Right lobe of liver (tissue), 6 donors: ENCODE measurements around the gene ZFPM1. TPM values are rescaled to one million over a fixed set of nuclear protein-coding genes. Genes with fewer than 3 reads are reported as not detected.

Source experiments
- ATAC-seq, 4 donors: fragments of 200-7000 bp; cut with Tn5 transposase; one replicate each; pipeline ENCODE4 v1.9.1; 2020; ENCODE audit warnings: mild to moderate bottlenecking in 4 of 4, moderate library complexity in 4 of 4
- DNase-seq, 3 donors: peaks; one replicate each; pipeline ENCODE4 v3.0.0-alpha.2; 2020
- H3K27ac ChIP-seq, 3 donors: fragments of 200-600 bp; one replicate each; pipeline ENCODE4 v1.8.0; 2022
- H3K27me3 ChIP-seq, 2 donors: fragments of 200-600 bp; one replicate each; pipeline ENCODE4 v1.8.0; 2022
- H3K36me3 ChIP-seq, 4 donors: fragments of 200-600 bp; sonication (generic) in 1 of 4; one replicate each; pipeline versions ENCODE4 v1.5.1 to v1.8.0; 2017 to 2022; ENCODE audit warnings: control low read depth in 1 of 4
- H3K4me1 ChIP-seq, 4 donors: fragments of 200-600 bp; sonication (generic) in 1 of 4; one replicate each; pipeline versions ENCODE4 v1.5.1 to v1.8.0; 2017 to 2022; ENCODE audit warnings: control low read depth in 1 of 4
- H3K4me3 ChIP-seq, 3 donors: fragments of 200-600 bp; one replicate each; pipeline ENCODE4 v1.8.0; 2022
- H3K9me3 ChIP-seq, 4 donors: fragments of 200-600 bp; sonication (generic) in 1 of 4; one replicate each; pipeline versions ENCODE4 v1.5.1 to v1.8.0; 2017 to 2022; ENCODE audit warnings: control low read depth in 1 of 4
- POLR2A ChIP-seq: fragments of 450-650 bp; IDR thresholded peaks from one replicate; pipeline ENCODE4 v1.6.1; 2017; ENCODE audit warnings: antibody characterized with exemption, mild to moderate bottlenecking
- WGBS: methylation state at CpG from one replicate; pipeline ENCODE4 v1.1.6; 2018; ENCODE audit warnings: low coverage, low lambda C conversion rate; ENCODE audit not compliant: insufficient coverage; ENCODE audit errors: missing lambda C conversion rate; 5-methylcytosine and 5-hydroxymethylcytosine counted together
- intact Hi-C, 2 donors: fragments of 100-400 bp; cut with DNase I; formaldehyde crosslinking; loops; one replicate each; pipeline versions ENCODE4 v1.11.2 to v1.14.1; 2022
- total RNA-seq, 6 experiments: library from RNA; depleted of rRNA in 2 of 6; stranded (reverse); fragments of >200 nt in 2 of 6; fragmentation: NEBNext Ultra II Directional in 3 of 6; extraction: Animal tissue kit (Norgen Biotek cat#: 25700) in 3 of 6; gene quantifications; one replicate each; pipeline versions ENCODE4 v1.1.0 to v1.2.4, GENCODE V29; 2016 to 2023
- TF ChIP-seq, protein P1 (sequence below), 4 donors: fragments of 200-600 bp in 3 of 4; fragments of 450-650 bp in 1 of 4; IDR thresholded peaks; one replicate each; pipeline versions ENCODE4 v1.5.1 to v1.8.0; 2016 to 2022; ENCODE audit warnings: antibody characterized with exemption in 4 of 4, mild to moderate bottlenecking in 2 of 4
- donor health status: DM: no; HTN: yes; CAD: no.
- donor health status: DM: no; HTN: no; CAD: no.
- donor health status: DM: no; HTN: no; CAD: no.
- donor health status: DM: no; HTN: yes; CAD: no.
- donor health status: DM: no; HTN: yes; CAD: no.

ZFPM1 gene
- total RNA-seq, 6 experiments from 2014 or later, result 3.8 to 15.5 (median 8.3) TPM

DNA sequence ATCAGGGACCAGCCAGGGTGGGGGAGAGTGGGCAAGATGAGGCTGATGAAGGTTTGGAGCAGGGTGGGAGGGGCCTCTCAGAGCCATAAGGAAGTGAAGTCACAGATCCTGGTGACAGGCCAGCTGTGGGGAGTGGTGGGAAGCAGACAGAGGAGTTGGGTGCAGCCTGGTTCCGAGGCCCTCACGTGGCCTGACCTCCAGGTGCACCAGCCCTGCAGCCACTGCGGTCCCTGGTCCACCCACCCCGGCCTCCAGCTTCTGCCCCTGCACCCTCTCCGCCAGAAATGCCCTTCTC is 3.9 kb upstream of the ZFPM1 start:
- intact Hi-C loops, result no loop called here

DNA sequence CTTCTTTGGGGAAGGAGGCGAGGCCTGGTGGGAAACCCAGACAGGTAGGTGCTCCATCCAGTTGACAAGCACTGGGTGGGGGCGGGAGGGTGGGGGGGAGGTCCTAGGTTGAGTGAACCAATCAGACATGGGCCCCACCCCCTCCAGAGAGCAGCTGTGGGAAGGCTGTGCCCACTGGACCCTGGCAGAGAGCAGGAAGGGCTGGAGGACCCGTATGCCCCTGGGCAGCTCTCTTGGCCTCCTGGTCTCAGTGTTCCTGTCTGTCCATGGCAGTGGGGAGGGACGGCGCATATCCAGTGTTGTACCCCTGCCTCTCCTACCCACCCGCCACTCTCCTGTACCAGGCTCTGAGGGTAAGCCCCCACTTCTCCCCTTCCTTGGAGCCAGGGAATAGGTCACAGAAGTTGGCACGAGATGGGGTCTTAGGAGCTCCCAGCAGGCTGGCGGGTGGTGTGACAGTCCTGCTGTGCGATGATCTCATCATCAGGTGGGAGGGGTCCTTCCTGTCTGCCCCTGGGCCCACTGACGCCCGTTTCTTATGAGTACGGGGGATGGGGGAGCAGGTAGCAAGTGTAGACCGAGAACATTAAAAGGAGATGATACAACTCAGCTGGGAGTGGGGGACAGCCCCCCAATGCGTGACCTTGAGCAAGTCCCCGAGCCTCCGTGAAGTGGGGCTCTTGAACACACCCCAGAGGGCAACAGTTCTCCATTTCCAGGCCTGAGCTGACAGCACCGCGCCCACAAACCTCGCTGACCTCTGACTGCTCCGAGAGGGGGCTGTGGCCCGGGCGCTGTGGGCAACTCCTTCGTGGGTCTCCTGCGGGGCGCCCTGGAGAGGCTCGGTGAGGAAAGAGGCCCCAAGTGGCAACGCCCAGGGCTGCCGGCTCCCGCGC is 1.2 kb upstream of the ZFPM1 start:
- ATAC-seq (no peak), DNase-seq (no peak)
- 58% methylated on average over 9 of the region's 30 CpGs for WGBS
- Histone ChIP-seq H3K9me3 (no peaks in the 10 kb centered on the region), H3K4me1 (peaks cover 0 to 19% (median 5%) of the 10 kb centered on the region in 4 donors), H3K4me3 (peak overlapping the region in 1 of 3 donors; percentile 49), H3K27me3 (no peaks in the 10 kb centered on the region), H3K27ac (no peak overlapping the region), H3K36me3 (no peaks in the 10 kb centered on the region)
- TF ChIP-seq POLR2A, result no peak
- TF ChIP-seq, protein P1, sequence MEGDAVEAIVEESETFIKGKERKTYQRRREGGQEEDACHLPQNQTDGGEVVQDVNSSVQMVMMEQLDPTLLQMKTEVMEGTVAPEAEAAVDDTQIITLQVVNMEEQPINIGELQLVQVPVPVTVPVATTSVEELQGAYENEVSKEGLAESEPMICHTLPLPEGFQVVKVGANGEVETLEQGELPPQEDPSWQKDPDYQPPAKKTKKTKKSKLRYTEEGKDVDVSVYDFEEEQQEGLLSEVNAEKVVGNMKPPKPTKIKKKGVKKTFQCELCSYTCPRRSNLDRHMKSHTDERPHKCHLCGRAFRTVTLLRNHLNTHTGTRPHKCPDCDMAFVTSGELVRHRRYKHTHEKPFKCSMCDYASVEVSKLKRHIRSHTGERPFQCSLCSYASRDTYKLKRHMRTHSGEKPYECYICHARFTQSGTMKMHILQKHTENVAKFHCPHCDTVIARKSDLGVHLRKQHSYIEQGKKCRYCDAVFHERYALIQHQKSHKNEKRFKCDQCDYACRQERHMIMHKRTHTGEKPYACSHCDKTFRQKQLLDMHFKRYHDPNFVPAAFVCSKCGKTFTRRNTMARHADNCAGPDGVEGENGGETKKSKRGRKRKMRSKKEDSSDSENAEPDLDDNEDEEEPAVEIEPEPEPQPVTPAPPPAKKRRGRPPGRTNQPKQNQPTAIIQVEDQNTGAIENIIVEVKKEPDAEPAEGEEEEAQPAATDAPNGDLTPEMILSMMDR (IDR thresholded peaks at IDR 0.05), result no peak
- intact Hi-C loops, result no loop called here

More for the DNA sequence above, 3.9 kb upstream of the ZFPM1 start:
- WGBS, result 62% methylated on average over 4 of the region's 5 CpGs
- Histone ChIP-seq H3K9me3 (no peaks in the 10 kb centered on the region), H3K4me1 (peaks cover 0 to 5% (median 0%) of the 10 kb centered on the region in 4 donors), H3K4me3 (no peak overlapping the region), H3K27ac (no peak overlapping the region), H3K36me3 (no peaks in the 10 kb centered on the region), H3K27me3 (no peaks in the 10 kb centered on the region)
- DNase-seq (no peak), ATAC-seq (no peak)
- TF ChIP-seq POLR2A, result no peak
- TF ChIP-seq, protein P1 (IDR thresholded peaks at IDR 0.05), result no peak

DNA sequence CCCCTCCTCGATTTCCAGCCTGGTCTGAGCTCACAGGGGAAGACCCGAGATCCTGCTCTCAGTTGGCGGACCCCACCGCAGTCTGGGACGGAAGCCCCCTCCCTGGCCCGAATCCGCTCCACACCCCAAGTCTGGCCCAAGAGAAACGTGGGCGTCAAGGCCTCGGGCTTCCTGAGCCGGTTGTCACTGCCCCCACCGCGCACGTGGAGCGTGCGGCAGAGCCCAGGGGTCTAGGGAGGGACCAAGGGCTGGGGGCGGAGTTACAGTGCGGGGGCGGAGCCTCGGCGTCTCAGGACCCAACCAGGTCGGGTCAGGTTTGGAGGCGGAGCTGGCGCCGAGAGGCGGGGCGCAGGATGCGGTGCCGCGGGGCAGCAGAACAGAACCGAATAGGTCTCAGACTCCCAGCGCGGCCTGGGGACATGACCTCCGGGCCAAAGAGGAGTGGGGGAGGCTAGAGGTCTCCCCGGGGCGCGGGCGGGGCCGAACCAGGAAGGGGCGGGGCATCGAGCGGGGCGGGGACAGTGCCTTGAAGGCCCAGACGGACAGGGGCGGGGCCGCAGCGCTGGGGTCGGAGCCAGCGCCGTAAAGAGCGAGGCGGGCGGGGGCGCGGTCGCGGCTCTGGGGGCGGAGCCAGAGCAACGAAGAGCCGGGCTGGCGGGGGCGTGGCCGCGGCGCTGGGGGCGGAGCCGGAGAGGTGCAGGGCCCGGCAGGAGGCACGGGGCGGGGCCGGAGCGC is 431 bp upstream of the ZFPM1 start:
- Histone ChIP-seq H3K36me3 (no peaks in the 10 kb centered on the region), H3K27ac (peak overlapping the region in 1 of 3 donors; percentile 40), H3K9me3 (no peaks in the 10 kb centered on the region), H3K4me3 (peak overlapping the region; percentile 40 to 61 (median 49)), H3K4me1 (peaks cover 0 to 21% (median 5%) of the 10 kb centered on the region in 4 donors), H3K27me3 (no peaks in the 10 kb centered on the region)
- WGBS, result 2% methylated on average over 35 of the region's 72 CpGs
- intact Hi-C loops, result no loop called here
- peak; percentile 99 for DNase-seq
- ATAC-seq, result peak; percentile 84 to 89 (median 84)
- TF ChIP-seq, protein P1 (IDR thresholded peaks at IDR 0.05), result no peak
- TF ChIP-seq POLR2A, result peak; percentile 12

DNA sequence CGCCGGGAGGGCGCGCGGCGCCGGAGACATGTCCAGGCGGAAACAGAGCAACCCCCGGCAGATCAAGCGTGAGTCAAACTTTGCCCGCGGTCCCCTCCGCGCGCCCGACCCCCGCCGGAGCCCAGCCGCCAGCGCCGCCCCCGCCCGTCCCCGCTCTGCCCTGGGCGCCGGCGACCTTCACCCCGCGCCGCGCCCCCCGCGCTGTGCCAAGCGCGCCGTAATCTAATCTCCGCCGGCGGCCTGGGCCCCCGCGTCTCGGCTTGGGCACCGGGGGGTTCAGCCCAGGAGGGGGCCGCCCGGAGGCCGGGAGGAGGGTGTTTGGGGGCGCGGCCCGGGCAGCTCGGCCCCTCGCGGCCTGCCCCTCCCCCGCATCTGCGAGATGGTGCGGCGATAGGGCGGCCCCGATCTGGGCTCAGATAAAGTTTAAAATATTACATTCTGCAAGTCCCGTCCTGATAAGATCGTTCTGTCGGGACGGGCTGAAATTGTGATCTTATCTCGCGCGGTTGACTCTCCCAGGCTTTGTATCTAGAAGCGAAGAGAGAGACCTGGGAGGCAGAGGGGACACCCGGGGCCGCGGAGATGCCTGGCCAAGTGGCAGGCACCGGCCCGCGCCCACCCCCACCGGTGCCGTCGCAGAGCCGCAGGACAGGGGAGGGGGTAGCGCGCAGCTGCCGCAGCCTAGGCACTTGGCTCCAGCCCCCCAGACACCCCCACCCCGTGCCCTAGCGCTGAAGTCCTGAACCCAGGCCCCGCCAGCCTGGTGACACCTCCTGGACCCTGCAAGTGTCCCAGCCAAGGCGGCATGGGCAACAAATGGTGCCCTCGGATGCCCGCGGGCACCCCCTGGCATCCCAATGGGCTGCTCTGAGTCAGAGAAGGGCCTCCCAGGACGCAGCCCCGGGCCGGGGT is 787 bp downstream of the ZFPM1 start:
- WGBS, result 0% methylated on average over 12 of the region's 89 CpGs
- ATAC-seq (no peak), DNase-seq (peak in 1 of 3 donors; percentile 45)
- H3K27ac ChIP-seq, result peak overlapping the region; percentile 58 to 86 (median 76)
- H3K4me1 ChIP-seq, result peaks cover 0 to 21% (median 7%) of the 10 kb centered on the region in 4 donors
- intact Hi-C loops, result no loop called here
- no peaks in the 10 kb centered on the region for H3K9me3 ChIP-seq
- H3K36me3 ChIP-seq, result no peaks in the 10 kb centered on the region
- H3K4me3 ChIP-seq, result peak overlapping the region; percentile 43 to 71 (median 58)
- no peaks in the 10 kb centered on the region for H3K27me3 ChIP-seq
- TF ChIP-seq, protein P1 (IDR thresholded peaks at IDR 0.05), result no peak
- no peak for TF ChIP-seq POLR2A
